Right lobe of liver (tissue), 4 donors: ENCODE measurements around the gene BMF.
"Not testable (repeated sequence)": the region's sequence is repeated elsewhere in the genome, so short reads cannot be mapped to it uniquely, and the experiment has no call there.

ENCODE experiments used
- POLR2A ChIP-seq: fragments of 450-650 bp; IDR thresholded peaks from one replicate; pipeline ENCODE4 v1.6.1; 2017; ENCODE audit warnings: antibody characterized with exemption, mild to moderate bottlenecking
- TF ChIP-seq, protein P1 (sequence below), 4 donors: fragments of 200-600 bp in 3 of 4; fragments of 450-650 bp in 1 of 4; IDR thresholded peaks; one replicate each; pipeline versions ENCODE4 v1.5.1 to v1.8.0; 2016 to 2022; ENCODE audit warnings: antibody characterized with exemption in 4 of 4, mild to moderate bottlenecking in 2 of 4
- donor health status: DM: no; HTN: no; CAD: no.
- donor health status: DM: no; HTN: no; CAD: no.
- donor health status: DM: no; HTN: yes; CAD: no.

DNA sequence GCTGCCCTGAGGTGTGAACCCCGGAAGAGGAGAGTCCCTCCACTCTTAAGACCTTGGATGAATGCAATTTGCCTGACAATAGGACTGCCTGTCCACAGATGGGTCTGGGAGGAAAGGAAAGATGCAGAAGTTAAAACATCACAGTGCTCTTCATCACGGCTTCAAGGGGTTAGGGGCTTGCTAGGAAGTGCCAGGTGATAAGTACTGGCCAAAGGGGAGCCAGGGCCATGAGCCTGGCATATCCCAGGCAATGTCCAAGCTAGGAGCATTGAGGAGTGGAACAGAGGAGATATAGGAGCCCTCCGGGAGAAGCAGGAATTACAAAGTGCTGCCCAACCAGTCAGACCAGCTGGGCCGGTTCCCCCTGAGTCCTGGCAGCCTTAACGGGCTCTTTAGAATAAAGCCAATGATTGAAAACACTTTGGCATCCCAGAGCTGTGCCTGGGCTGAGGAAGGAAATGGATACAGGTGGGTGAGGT is 16.2 kb upstream of the BMF start:
- TF ChIP-seq, protein P1, sequence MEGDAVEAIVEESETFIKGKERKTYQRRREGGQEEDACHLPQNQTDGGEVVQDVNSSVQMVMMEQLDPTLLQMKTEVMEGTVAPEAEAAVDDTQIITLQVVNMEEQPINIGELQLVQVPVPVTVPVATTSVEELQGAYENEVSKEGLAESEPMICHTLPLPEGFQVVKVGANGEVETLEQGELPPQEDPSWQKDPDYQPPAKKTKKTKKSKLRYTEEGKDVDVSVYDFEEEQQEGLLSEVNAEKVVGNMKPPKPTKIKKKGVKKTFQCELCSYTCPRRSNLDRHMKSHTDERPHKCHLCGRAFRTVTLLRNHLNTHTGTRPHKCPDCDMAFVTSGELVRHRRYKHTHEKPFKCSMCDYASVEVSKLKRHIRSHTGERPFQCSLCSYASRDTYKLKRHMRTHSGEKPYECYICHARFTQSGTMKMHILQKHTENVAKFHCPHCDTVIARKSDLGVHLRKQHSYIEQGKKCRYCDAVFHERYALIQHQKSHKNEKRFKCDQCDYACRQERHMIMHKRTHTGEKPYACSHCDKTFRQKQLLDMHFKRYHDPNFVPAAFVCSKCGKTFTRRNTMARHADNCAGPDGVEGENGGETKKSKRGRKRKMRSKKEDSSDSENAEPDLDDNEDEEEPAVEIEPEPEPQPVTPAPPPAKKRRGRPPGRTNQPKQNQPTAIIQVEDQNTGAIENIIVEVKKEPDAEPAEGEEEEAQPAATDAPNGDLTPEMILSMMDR (IDR thresholded peaks at IDR 0.05), result not testable (repeated sequence)
- TF ChIP-seq POLR2A, result not testable (repeated sequence)
